GM19467 (cell line): Measurements from ENCODE around the gene ARHGAP33.
A peak's percentile ranks its signal among the peaks of the same experiment; 100 is the strongest.

Experiments used
- ATAC-seq: cut with Tn5 transposase; IDR thresholded peaks from one replicate; pipeline ENCODE4 v1.9.1; 2021; ENCODE audit warnings: mild to moderate bottlenecking, moderate library complexity; ENCODE audit not compliant: unreplicated experiment

ARHGAP33 gene

GRCh38 chr19:35775298-35776101, at the start of gene ARHGAP33:
ARHGAP33 (plus strand) TSS chr19:35775564; CDS start chr19:35775659, 95 bp downstream.
- ATAC-seq = peak; percentile 83

- ATAC-seq = no peak
These were observed 48.1 kb upstream of the ARHGAP33 start for GRCh38 chr19:35727053-35727955.

DNA sequence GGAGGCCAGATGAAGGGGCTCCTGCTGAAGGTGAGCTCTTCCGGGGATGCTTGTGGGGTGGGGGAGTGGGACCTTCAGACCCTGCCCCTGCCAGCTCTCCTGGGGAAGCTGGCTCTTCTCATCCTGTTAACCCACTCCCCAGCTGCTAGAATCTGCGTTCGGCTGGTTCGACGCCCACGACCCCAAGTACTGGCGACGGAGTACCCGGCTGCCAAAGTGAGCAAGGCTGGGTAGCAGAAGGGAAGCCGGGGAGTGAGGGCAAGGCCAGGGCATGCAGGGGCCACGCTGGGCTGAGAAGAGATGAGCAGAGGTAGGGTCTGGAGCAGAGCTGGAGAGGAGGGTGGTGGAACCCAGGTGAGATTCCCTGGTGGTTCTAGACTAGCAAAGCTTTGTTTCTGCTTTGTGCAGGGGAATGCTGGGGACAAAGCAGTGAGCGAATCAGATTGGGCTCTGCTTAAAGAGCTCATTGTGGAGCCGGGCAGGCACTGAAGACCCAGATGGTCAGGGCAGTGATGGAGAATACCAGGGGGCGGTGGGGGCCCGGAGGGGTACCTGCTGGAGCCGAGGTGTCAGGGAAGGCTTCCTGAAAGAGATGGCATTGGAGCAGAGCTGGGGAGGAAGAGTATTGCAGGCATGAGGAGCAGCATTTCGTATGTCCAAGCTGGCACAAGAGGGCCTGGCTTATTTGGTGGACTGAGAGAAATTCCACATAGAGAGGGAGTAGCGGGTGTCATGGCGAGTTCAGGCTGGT, 47.2 kb upstream of the ARHGAP33 start:
- ATAC-seq = no peak

DNA sequence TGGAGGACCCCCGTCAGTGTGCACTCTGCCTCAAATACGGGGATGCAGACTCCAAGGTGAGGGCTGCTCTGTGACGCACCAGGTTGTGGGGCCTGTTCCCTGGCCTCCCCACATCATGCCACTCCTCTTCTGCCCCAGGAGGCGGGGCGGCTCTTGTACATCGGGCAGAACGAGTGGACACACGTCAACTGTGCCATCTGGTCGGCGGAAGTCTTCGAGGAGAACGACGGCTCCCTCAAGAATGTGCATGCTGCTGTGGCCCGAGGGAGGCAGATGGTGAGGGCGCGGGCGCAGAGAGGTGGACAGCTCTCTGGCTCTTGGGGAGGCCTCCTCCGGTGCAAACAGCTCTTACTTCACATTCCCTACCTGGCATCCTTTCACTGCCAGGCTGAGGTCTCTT, 46.3 kb upstream of the ARHGAP33 start:
- ATAC-seq = no peak

DNA sequence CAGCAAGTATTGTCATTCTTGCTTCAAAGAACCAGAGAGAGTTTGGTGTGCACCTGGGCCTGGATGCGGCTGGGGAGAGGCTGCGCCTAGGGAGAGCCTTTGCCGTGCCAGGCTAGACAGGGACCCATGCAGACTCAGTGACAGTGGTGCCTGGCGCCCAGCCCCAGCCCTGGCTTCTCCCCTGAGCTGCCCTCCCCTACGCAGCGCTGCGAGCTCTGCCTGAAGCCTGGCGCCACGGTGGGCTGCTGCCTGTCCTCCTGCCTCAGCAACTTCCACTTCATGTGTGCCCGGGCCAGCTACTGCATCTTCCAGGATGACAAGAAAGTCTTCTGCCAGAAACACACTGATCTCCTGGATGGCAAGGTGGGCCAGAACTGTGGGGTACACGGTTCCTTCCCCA, 45.6 kb upstream of the ARHGAP33 start:
- no peak for ATAC-seq

DNA sequence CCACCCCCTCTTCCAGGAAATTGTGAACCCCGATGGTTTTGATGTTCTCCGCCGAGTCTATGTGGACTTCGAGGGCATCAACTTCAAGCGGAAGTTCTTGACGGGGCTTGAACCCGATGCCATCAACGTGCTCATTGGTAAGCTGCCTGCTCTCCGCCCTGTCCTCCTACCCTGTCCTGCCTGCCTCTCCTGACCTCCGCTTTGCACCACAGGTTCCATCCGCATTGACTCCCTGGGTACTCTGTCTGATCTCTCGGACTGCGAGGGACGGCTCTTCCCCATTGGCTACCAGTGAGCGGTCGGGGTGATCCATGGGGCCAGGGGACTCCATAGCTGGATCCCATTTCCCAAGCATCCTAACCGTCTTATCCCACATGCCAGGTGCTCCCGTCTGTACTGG, 45.0 kb upstream of the ARHGAP33 start:
- ATAC-seq = no peak

GRCh38 chr19:35731353-35731752, 44.0 kb upstream of the ARHGAP33 start:
- no peak for ATAC-seq

GRCh38 chr19:35731779-35732405, 43.5 kb upstream of the ARHGAP33 start:
- ATAC-seq = no peak

DNA sequence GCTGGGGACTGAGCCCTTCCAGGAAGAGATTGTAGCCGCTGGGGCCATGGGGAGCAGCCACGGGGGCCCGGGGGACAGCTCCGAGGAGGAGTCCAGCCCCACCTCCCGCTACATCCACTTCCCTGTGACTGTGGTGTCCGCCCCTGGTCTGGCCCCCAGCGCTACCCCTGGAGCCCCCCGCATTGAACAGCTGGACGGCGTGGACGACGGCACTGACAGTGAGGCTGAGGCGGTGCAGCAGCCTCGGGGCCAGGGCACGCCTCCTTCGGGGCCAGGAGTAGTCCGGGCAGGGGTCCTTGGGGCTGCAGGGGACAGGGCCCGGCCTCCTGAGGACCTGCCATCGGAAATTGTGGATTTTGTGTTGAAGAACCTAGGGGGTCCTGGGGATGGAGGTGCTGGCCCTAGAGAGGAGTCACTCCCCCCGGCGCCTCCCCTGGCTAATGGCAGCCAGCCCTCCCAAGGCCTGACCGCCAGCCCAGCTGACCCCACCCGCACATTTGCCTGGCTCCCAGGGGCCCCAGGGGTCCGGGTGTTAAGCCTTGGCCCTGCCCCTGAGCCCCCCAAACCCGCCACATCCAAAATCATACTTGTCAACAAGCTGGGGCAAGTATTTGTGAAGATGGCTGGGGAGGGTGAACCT, 42.7 kb upstream of the ARHGAP33 start:
- no peak for ATAC-seq

DNA sequence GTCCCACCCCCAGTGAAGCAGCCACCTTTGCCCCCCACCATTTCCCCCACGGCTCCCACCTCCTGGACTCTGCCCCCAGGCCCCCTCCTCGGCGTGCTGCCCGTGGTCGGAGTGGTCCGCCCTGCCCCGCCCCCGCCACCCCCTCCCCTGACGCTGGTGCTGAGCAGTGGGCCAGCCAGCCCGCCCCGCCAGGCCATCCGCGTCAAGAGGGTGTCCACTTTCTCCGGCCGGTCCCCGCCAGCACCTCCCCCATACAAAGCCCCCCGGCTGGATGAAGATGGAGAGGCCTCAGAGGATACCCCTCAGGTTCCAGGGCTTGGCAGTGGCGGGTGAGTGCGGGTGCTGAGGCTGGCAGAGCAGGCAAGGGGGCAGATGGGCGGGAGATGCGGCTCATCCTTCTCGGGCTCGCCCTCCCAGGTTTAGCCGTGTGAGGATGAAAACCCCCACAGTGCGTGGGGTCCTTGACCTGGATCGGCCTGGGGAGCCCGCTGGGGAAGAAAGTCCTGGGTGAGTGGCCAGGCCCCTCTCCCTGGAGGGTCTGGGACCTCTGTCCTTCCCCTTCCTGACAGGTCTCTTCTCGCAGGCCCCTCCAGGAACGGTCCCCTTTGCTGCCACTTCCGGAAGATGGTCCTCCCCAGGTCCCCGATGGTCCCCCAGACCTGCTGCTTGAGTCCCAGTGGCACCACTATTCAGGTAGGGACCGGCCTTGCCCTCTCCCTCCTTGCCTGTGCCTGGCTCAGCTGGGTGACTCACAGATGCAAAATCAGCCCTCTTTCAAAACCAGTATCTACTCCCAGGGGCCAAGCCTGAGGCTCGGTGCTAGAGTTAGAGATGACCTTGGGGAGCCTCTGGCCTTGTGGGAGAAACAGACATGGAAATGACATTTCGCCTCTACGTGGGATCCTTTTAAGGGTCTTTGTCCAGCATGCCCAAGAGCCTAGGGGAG, 41.9 kb upstream of the ARHGAP33 start:
- no peak for ATAC-seq

DNA sequence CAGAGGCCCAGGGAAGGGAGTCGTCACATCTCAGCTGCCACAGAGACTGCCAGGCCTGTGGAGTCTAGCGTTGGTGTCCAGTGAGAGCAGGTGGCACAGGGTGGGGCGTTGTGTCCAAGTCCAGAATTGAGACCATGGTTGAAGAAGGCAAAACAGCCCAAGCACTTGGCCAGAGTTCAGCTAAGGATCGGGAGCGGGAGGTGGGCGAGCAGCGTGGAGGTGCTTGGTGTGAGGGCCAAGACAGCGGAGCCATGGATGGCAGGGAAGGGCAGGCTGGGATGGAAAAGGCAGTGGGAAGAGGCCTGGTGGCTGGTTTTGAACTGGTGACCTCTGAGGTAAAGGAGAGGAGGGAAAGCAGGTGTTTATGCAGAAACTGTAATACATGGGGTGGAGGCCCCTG, 41.1 kb upstream of the ARHGAP33 start:
- no peak for ATAC-seq

DNA sequence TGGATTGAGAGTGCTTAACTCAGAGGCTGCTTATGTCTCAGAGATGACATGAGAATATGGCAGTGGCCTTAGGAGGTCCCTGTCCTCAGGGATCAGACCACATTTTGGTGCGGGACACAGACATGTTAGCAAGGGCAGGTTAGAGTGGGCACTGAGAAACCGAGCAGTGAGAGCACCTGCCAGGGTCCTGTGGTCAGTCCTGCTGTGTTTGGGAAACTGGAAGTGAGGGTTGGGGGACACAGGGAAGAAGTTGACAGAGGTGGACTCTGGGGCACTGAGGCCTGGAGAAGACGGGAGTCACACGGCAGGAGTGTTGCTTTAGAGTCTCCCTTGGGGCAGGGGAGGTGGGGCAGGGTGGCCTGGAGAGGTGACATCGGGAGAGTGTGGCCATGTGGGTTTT, 40.5 kb upstream of the ARHGAP33 start:
- ATAC-seq = no peak

DNA sequence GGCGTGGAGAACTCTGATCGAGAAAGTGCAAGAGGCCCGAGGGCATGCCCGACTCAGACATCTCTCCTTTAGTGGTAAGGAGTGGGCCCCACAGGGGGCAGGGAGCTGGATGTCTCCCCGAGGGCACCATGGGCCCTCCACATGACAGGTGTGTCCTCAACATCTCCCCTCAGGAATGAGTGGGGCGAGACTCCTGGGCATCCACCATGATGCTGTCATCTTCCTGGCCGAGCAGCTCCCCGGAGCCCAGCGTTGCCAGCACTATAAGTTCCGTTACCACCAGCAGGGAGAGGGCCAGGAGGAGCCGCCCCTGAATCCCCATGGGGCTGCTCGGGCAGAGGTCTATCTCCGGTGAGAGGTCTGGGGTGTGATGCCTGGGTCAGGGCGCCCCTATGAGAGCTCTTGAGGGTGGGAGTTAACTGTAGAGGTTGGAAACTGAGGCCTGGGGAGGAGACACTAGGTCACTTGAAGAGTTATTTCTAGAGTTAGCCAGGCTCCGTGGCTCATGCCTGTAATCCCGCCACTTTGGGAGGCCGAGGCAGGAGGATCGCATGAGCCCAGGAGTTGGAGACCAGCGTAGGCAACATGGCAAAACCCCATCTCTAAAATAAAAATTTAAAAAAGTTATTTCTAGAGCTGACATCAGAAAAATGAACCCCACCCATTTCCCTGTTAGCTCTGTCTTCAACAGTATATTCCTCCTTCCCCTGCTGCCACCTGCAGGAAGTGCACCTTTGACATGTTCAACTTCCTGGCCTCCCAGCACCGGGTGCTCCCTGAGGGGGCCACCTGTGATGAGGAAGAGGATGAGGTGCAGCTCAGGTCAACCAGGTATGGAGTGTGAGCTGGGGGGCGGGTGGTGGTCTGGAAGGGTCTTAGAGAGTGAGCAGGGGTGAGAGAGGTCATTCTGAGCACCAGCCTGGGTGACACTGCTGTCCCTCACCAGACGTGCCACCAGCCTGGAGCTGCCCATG, 38.2 kb upstream of the ARHGAP33 start:
- no peak for ATAC-seq

GRCh38 chr19:35738021-35738886, 37.1 kb upstream of the ARHGAP33 start:
- no peak for ATAC-seq

DNA sequence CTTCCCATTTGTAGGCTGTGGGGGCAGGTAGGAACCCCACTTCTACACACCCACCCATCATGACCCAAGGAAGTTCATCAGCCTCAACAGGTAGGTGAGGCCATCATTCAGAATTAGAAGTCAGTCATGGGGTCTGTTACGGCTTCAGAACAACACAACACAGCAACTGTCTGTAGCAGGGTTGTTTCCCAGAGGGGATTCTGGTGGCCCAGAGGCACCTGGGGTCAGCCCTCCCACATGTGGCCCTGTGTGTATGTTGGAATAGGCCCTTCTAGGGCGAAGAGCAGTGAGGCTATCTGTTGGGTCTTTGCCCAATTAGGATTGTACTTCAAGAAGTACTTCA, 36.5 kb upstream of the ARHGAP33 start:
- no peak for ATAC-seq

DNA sequence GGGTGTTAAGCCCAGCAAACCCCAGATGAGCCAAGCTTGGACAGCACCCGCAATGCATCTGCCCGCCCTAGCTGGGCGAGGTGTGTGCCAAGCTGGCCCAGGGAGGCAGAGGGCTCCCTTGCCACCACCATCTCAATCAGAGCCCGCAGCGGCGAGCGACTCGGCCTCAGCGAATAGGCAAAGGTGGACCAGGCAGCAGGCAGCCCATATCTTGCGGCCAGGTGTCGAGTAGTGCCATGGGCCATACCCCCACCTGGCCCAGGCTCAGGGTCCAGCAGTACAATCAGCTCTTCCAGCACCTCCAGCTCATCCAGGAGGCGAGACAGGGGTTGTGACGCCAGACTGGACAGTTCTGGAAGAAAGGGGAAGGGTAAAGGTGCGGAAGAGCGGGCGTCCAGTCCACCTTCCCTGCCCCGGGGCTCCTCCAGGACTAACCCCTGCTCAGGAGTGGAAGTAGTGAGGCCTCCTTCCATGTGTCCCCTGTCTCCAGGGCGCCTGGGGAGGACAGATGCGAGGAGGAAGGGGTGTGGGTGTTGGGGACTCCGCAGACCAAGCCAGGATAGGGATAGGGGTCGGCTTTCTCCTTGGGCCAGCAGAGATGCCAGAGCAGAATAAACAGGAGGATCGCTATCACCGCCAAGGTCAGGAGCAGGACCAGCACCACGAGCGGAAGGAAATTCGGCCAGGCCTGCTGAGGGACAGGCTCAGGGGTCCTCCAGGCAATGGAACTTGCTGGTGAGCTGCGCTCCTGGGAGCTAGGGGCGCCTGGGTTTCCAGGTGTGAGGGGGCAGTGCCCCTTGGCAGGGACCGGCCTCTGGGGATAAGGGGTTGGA, 35.9 kb upstream of the ARHGAP33 start:
- ATAC-seq = no peak

DNA sequence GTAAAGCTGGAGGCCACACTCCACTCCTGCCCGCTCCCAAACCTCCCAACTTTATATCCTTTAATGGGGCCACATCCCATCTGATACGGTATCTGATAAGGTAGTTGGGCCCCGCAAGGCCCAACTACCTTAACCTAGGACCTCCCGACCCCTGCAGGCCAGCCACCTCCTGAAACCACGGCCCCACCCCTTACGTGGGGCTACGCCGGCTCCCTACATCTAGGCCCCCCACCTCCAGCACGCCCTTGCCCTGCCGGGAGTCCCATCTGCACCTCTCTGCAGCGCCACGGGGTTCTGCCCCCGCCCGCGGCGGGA, 35.3 kb upstream of the ARHGAP33 start:
- no peak for ATAC-seq
